ENCODE results near the gene NTSR2.

The NTSR2 gene

GRCh38 chr2:11656671-11657101, 13.3 kb downstream of the NTSR2 start:
- CTCF ChIA-PET: no interaction called here
- POLR2A ChIA-PET: no interaction called here
- TF ChIP-seq FOXK2 (IDR thresholded peaks at IDR 0.05): no peak
- no peak for TF ChIP-seq HDGF (IDR thresholded peaks at IDR 0.05; ENCODE audit: borderline replicate concordance)
- no peak for TF ChIP-seq ELF4 (IDR thresholded peaks at IDR 0.05)
- no peak for TF ChIP-seq CTBP1 (IDR thresholded peaks at IDR 0.05; ENCODE audit: borderline replicate concordance)
- DNase-seq (ENCODE audit: extremely low spot score): no peak

GRCh38 chr2:11656252-11656651, 13.7 kb downstream of the NTSR2 start:
- POLR2A ChIA-PET: no interaction called here
- CTCF ChIA-PET: no interaction called here
- no peak for DNase-seq (ENCODE audit: extremely low spot score)
- TF ChIP-seq ARNT (IDR thresholded peaks at IDR 0.05): no peak
- no peak for TF ChIP-seq ZNF384 (IDR thresholded peaks at IDR 0.05)
- TF ChIP-seq FOXM1 (IDR thresholded peaks at IDR 0.05; ENCODE audit: borderline replicate concordance): no peak
- TF ChIP-seq SP1 (IDR thresholded peaks at IDR 0.05): no peak
- no peak for TF ChIP-seq PKNOX1 (IDR thresholded peaks at IDR 0.05)
- no peak for TF ChIP-seq FOXA1 (IDR thresholded peaks at IDR 0.05)

GRCh38 chr2:11655495-11655894, 14.5 kb downstream of the NTSR2 start:
- ChIA-PET POLR2A (no interaction called here), CTCF (interaction anchor here (1.0 kb wide), 1 partner anchor 13 kb away, joined by 3 read pairs; no protein-coding TSS in a partner anchor)
- DNase-seq (ENCODE audit: extremely low spot score): no peak
- peak; percentile 74 for TF ChIP-seq PKNOX1 (IDR thresholded peaks at IDR 0.05)
- TF ChIP-seq SP1 (IDR thresholded peaks at IDR 0.05): no peak

GRCh38 chr2:11652553-11652952, 17.4 kb downstream of the NTSR2 start:
- POLR2A ChIA-PET: no interaction called here
- no peak for DNase-seq (ENCODE audit: extremely low spot score)
- TF ChIP-seq FOXM1 (IDR thresholded peaks at IDR 0.05; ENCODE audit: borderline replicate concordance): no peak
- no peak for TF ChIP-seq L3MBTL2 (conservative IDR thresholded peaks at IDR 0.05)
- TF ChIP-seq ELF4 (IDR thresholded peaks at IDR 0.05): no peak
- TF ChIP-seq BHLHE40 (IDR thresholded peaks at IDR 0.05; ENCODE audit: borderline replicate concordance): no peak
- TF ChIP-seq FOXA1 (IDR thresholded peaks at IDR 0.05): no peak
- no peak for TF ChIP-seq ARNT (IDR thresholded peaks at IDR 0.05)
- TF ChIP-seq ZNF384 (IDR thresholded peaks at IDR 0.05): no peak
- TF ChIP-seq PKNOX1 (IDR thresholded peaks at IDR 0.05): no peak
- no peak for TF ChIP-seq CTBP1 (IDR thresholded peaks at IDR 0.05; ENCODE audit: borderline replicate concordance)
- CTCF ChIA-PET: no interaction called here

GRCh38 chr2:11651856-11652548, 18.0 kb downstream of the NTSR2 start:
- no peak for TF ChIP-seq HDGF (IDR thresholded peaks at IDR 0.05; ENCODE audit: borderline replicate concordance)
- TF ChIP-seq SP1 (IDR thresholded peaks at IDR 0.05): no peak
- TF ChIP-seq LEF1 (IDR thresholded peaks at IDR 0.05; ENCODE audit: borderline replicate concordance): no peak
- TF ChIP-seq BHLHE40 (IDR thresholded peaks at IDR 0.05; ENCODE audit: borderline replicate concordance): no peak
- TF ChIP-seq FOXA1 (IDR thresholded peaks at IDR 0.05): no peak
- TF ChIP-seq L3MBTL2 (conservative IDR thresholded peaks at IDR 0.05): no peak
- no peak for TF ChIP-seq ARNT (IDR thresholded peaks at IDR 0.05)
- TF ChIP-seq TARDBP (IDR thresholded peaks at IDR 0.05): no peak
- DNase-seq (ENCODE audit: extremely low spot score): no peak
- ChIA-PET POLR2A (no interaction called here), CTCF (interaction anchor here (0.6 to 1.2 kb wide), 2 partner anchors 30 to 819 kb away, joined by 3 read pairs; no protein-coding TSS in a partner anchor)

- DNase-seq (ENCODE audit: extremely low spot score): no peak
- no peak for TF ChIP-seq LEF1 (IDR thresholded peaks at IDR 0.05; ENCODE audit: borderline replicate concordance)
- no peak for TF ChIP-seq L3MBTL2 (conservative IDR thresholded peaks at IDR 0.05)
- no peak for TF ChIP-seq SP1 (IDR thresholded peaks at IDR 0.05)
- CTCF ChIA-PET: no interaction called here
- POLR2A ChIA-PET: no interaction called here
These were observed 20.9 kb downstream of the NTSR2 start for GRCh38 chr2:11649093-11649492.

GRCh38 chr2:11647834-11648600, 22.0 kb downstream of the NTSR2 start:
- ChIA-PET POLR2A (no interaction called here), CTCF (interaction anchor here (0.6 kb wide), 1 partner anchor 94 kb away, joined by 3 read pairs; no protein-coding TSS in a partner anchor)
- no peak for TF ChIP-seq TARDBP (IDR thresholded peaks at IDR 0.05)
- no peak for TF ChIP-seq NFRKB (IDR thresholded peaks at IDR 0.05)
- TF ChIP-seq FOXM1 (IDR thresholded peaks at IDR 0.05; ENCODE audit: borderline replicate concordance): no peak
- no peak for TF ChIP-seq ELF4 (IDR thresholded peaks at IDR 0.05)
- TF ChIP-seq ZNF384 (IDR thresholded peaks at IDR 0.05): no peak
- TF ChIP-seq FOXK2 (IDR thresholded peaks at IDR 0.05): no peak
- no peak for TF ChIP-seq ARNT (IDR thresholded peaks at IDR 0.05)
- TF ChIP-seq L3MBTL2 (conservative IDR thresholded peaks at IDR 0.05): no peak
- TF ChIP-seq PKNOX1 (IDR thresholded peaks at IDR 0.05): no peak
- TF ChIP-seq FOXA1 (IDR thresholded peaks at IDR 0.05): no peak
- no peak for TF ChIP-seq HDGF (IDR thresholded peaks at IDR 0.05; ENCODE audit: borderline replicate concordance)
- TF ChIP-seq SUZ12 (IDR thresholded peaks at IDR 0.05): no peak
- TF ChIP-seq LEF1 (IDR thresholded peaks at IDR 0.05; ENCODE audit: borderline replicate concordance): no peak
- no peak for TF ChIP-seq BHLHE40 (IDR thresholded peaks at IDR 0.05; ENCODE audit: borderline replicate concordance)
- TF ChIP-seq CTBP1 (IDR thresholded peaks at IDR 0.05; ENCODE audit: borderline replicate concordance): no peak
- no peak for TF ChIP-seq SP1 (IDR thresholded peaks at IDR 0.05)
- no peak for DNase-seq (ENCODE audit: extremely low spot score)
